A549 (cell line): Measurements from ENCODE around the gene KCNRG. TPM values are rescaled to one million over a fixed set of nuclear protein-coding genes. Genes with fewer than 3 reads are reported as not detected.
"Not testable (repeated sequence)": the region's sequence is repeated elsewhere in the genome, so short reads cannot be mapped to it uniquely, and the experiment has no call there.

Source experiments
- ATAC-seq, 2 experiments: fragments of 200-7000 bp in 1 of 2; fragments of >200 bp in 1 of 2; cut with Nextera tagmentation in 1 of 2; cut with Tn5 transposase in 1 of 2; 3 replicates each; pipeline versions ENCODE4 v1.8.0 to v1.9.1; 2018 to 2020; ENCODE audit warnings: mild to moderate bottlenecking in 1 of 2, moderate library complexity in 1 of 2
- CTCF ChIA-PET: fragments of 300-600 bp; sonication (Branson Sonifier 250); formaldehyde crosslinking; extraction: SDS; loops from one replicate; lab custom pipeline; 2021; ENCODE audit warnings: antibody characterized with exemption, inconsistent platforms; lab: Yijun Ruan, JAX
- POLR2A ChIA-PET: fragments of 350-600 bp; formaldehyde crosslinking; extraction: SDS; loops from one replicate; lab custom pipeline; 2021; ENCODE audit warnings: antibody characterized with exemption, inconsistent platforms; lab: Yijun Ruan, JAX
- DNase-seq, 2 experiments: peaks; one replicate each; pipeline versions ENCODE4 v3.0.0 to v3.0.0-alpha.2; 2011 to 2016; ENCODE audit warnings: low read depth in 1 of 2, low spot score in 1 of 2
- FAIRE-seq: peaks from 2 replicates; lab custom pipeline; 2011; peaks lifted over from hg19 to GRCh38; lab: Jason Lieb, UNC
- H3K27ac ChIP-seq, 2 experiments: fragments of >200 bp; sonication (Bioruptor Twin); formaldehyde crosslinking; 3 replicates each; pipeline ENCODE4 v1.5.1; 2016 to 2017
- H3K4me1 ChIP-seq: fragments of >200 bp; sonication (Bioruptor Twin); formaldehyde crosslinking; 3 replicates; pipeline ENCODE4 v1.6.1; 2016
- H3K4me2 ChIP-seq: fragments of >200 bp; sonication (Bioruptor Twin); formaldehyde crosslinking; 3 replicates; pipeline ENCODE4 v1.6.1; 2016
- H3K4me3 ChIP-seq: fragments of >200 bp; sonication (Bioruptor Twin); formaldehyde crosslinking; 3 replicates; pipeline ENCODE4 v1.5.1; 2016
- H3K9me3 ChIP-seq: fragments of >200 bp; sonication (Bioruptor Twin); formaldehyde crosslinking; 3 replicates; pipeline ENCODE4 v1.6.1; 2016
- CBX2 ChIP-seq: fragments of 200-600 bp; sonication (generic); IDR thresholded peaks from 2 replicates; pipeline ENCODE4 v1.6.1; 2016; ENCODE audit warnings: low read depth, mild to moderate bottlenecking, borderline replicate concordance
- CBX8 ChIP-seq: fragments of 200-600 bp; sonication (generic); IDR thresholded peaks from 2 replicates; pipeline ENCODE4 v1.6.1; 2016
- CEBPB ChIP-seq, 2 experiments: fragments of >200 bp in 1 of 2; sonication (Bioruptor Twin) in 1 of 2; formaldehyde crosslinking in 1 of 2; IDR thresholded peaks; 2 replicates each; pipeline ENCODE4 v1.6.1; 2012 to 2016
- ESRRA ChIP-seq: fragments of 150-350 bp; IDR thresholded peaks from 2 replicates; pipeline ENCODE4 v1.6.1; 2014; ENCODE audit warnings: mild to moderate bottlenecking, low read length, borderline replicate concordance
- FOSB ChIP-seq: fragments of 250-450 bp; sonication (Bioruptor Pico); IDR thresholded peaks from 2 replicates; pipeline ENCODE4 v1.5.0; 2020; ENCODE audit warnings: mild to moderate bottlenecking, moderate library complexity
- FOSL2 ChIP-seq, 2 experiments: fragments of 450-650 bp in 1 of 2; fragments of >200 bp in 1 of 2; sonication (Bioruptor Twin) in 1 of 2; formaldehyde crosslinking; IDR thresholded peaks; 2 replicates each; pipeline versions ENCODE4 v1.5.0 to v1.6.1; 2016 to 2020; ENCODE audit warnings: mild to moderate bottlenecking in 1 of 2, moderate library complexity in 1 of 2
- FOXS1 ChIP-seq: fragments of 250-450 bp; sonication (Bioruptor Pico); IDR thresholded peaks from 2 replicates; pipeline ENCODE4 v1.5.0; 2020; ENCODE audit warnings: mild to moderate bottlenecking, moderate library complexity
- HMGXB4 ChIP-seq: fragments of 250-450 bp; sonication (Bioruptor Pico); IDR thresholded peaks from 2 replicates; pipeline ENCODE4 v1.5.0; 2021; ENCODE audit warnings: mild to moderate bottlenecking, moderate library complexity, borderline replicate concordance
- HOXA7 ChIP-seq: fragments of 250-450 bp; sonication (Bioruptor Pico); IDR thresholded peaks from 2 replicates; pipeline ENCODE4 v1.5.0; 2020; ENCODE audit warnings: mild to moderate bottlenecking, moderate library complexity
- HOXB5 ChIP-seq: fragments of 250-450 bp; sonication (Bioruptor Pico); IDR thresholded peaks from 2 replicates; pipeline ENCODE4 v1.5.0; 2020; ENCODE audit warnings: mild to moderate bottlenecking, moderate library complexity
- JUN ChIP-seq, 2 experiments: fragments of >200 bp; sonication (Bioruptor Twin); formaldehyde crosslinking; IDR thresholded peaks; 2 replicates in 1 of 2; 3 replicates in 1 of 2; pipeline ENCODE4 v1.6.1; 2016 to 2017
- MAFK ChIP-seq: fragments of 450-650 bp; IDR thresholded peaks from 2 replicates; pipeline ENCODE4 v1.6.1; 2014; ENCODE audit not compliant: partially characterized antibody
- NR3C1 ChIP-seq: fragments of >200 bp; sonication (Bioruptor Twin); formaldehyde crosslinking; IDR thresholded peaks from 3 replicates; pipeline ENCODE4 v1.6.1; 2017
- PBX3 ChIP-seq: IDR thresholded peaks from 2 replicates; pipeline ENCODE4 v1.6.1; 2012
- POLR2A ChIP-seq: IDR thresholded peaks from 2 replicates; pipeline ENCODE4 v1.6.1; 2012; ENCODE audit warnings: mild to moderate bottlenecking, low read length
- RAD21 ChIP-seq, 2 experiments: fragments of >200 bp in 1 of 2; sonication (Bioruptor Twin) in 1 of 2; formaldehyde crosslinking in 1 of 2; IDR thresholded peaks in 1 of 2; conservative IDR thresholded peaks in 1 of 2; 2 replicates in 1 of 2; 3 replicates in 1 of 2; pipeline ENCODE4 v1.6.1; 2012 to 2018; ENCODE audit warnings: inconsistent platforms in 1 of 2
- RNF2 ChIP-seq: fragments of 200-600 bp; sonication (generic); IDR thresholded peaks from 2 replicates; pipeline ENCODE4 v1.6.1; 2016; ENCODE audit warnings: low read depth, mild to moderate bottlenecking, antibody characterized with exemption, moderate library complexity, borderline replicate concordance
- SMC3 ChIP-seq: fragments of >200 bp; sonication (Bioruptor Twin); formaldehyde crosslinking; IDR thresholded peaks from 3 replicates; pipeline ENCODE4 v1.6.1; 2018; ENCODE audit warnings: inconsistent platforms
- TFCP2L1 ChIP-seq: fragments of 250-450 bp; sonication (Bioruptor Pico); IDR thresholded peaks from 2 replicates; pipeline ENCODE4 v1.5.0; 2021; ENCODE audit warnings: mild to moderate bottlenecking
- ZC3H11A ChIP-seq: fragments of 450-650 bp; IDR thresholded peaks from 2 replicates; pipeline ENCODE4 v1.6.1; 2014; ENCODE audit warnings: antibody characterized with exemption, mild to moderate bottlenecking
- ZFP36 ChIP-seq: fragments of 450-650 bp; IDR thresholded peaks from 2 replicates; pipeline ENCODE4 v1.6.1; 2014; ENCODE audit warnings: borderline replicate concordance; ENCODE audit not compliant: partially characterized antibody
- WGBS: methylation state at CpG from one replicate; pipeline ENCODE4 v1.1.6; 2017; ENCODE audit errors: missing lambda C conversion rate; 5-methylcytosine and 5-hydroxymethylcytosine counted together
- polyA plus RNA-seq, 4 experiments: library from polyadenylated mRNA; depleted of rRNA in 3 of 4; stranded (reverse); fragments of >200 nt; fragmentation: RNase III in 1 of 4; extraction: RNeasy Plus Mini Kit Qiagen cat#74134 plus additional on column Dnase treatment in 1 of 4; gene quantifications; 2 replicates in 3 of 4; 3 replicates in 1 of 4; pipeline ENCODE4 v1.2.3, GENCODE V29; 2011 to 2017

KCNRG gene
- polyA plus RNA-seq, 2 of the 4 experiments (the other 2 are of a cell fraction) = 0.53 to 1.5 TPM

GRCh38 chr13:50060718-50061117, 45.5 kb downstream of the KCNRG start:
- ATAC-seq (no peak), FAIRE-seq (no peak), DNase-seq (no peak)
- Histone ChIP-seq H3K4me3 (no peak overlapping the region), H3K4me1 (no peaks in the 10 kb centered on the region), H3K9me3 (no peaks in the 10 kb centered on the region), H3K27ac (no peak overlapping the region), H3K4me2 (no peak overlapping the region)
- ChIA-PET CTCF (interaction anchor here (1.0 kb wide), 1 partner anchor 14 kb away, joined by 3 read pairs; no protein-coding TSS in a partner anchor), POLR2A (no interaction called here)
- 94% methylated on average over 1 of the region's 1 CpG for WGBS
- TF ChIP-seq MAFK (peak; percentile 97), NR3C1 (no peak), ESRRA (no peak), FOSL2 (IDR thresholded peaks at IDR 0.05) (no peak), FOSL2 (CRISPR knock-in tag; IDR thresholded peaks at IDR 0.05) (no peak)

- CTCF ChIA-PET, FAIRE-seq, DNase-seq: not testable (repeated sequence)
- peak; percentile 29 for TF ChIP-seq ZC3H11A
- TF ChIP-seq, all 56 proteins: peak for 1; not testable (repeated sequence) for 55
- POLR2A ChIA-PET, H3K27ac ChIP-seq, H3K4me2 ChIP-seq, H3K9me3 ChIP-seq, H3K4me3 ChIP-seq, H3K4me1 ChIP-seq, ATAC-seq: not testable (repeated sequence)
- 94% methylated on average over 7 of the region's 7 CpGs for WGBS
Measured at GRCh38 chr13:50062336-50062735, 47.1 kb downstream of the KCNRG start.

GRCh38 chr13:50065712-50066111, 50.5 kb downstream of the KCNRG start:
- Histone ChIP-seq H3K27ac (no peak overlapping the region), H3K9me3 (no peaks in the 10 kb centered on the region), H3K4me3 (no peak overlapping the region), H3K4me2 (no peak overlapping the region), H3K4me1 (peaks cover 26% of the 10 kb centered on the region)
- CTCF ChIA-PET = interaction anchor here (1.4 to 1.5 kb wide), 2 partner anchors 86 to 88 kb away, joined by 3 read pairs; no protein-coding TSS in a partner anchor
- no peak for TF ChIP-seq RNF2
- DNase-seq (no peak), ATAC-seq (no peak), FAIRE-seq (no peak)
- POLR2A ChIA-PET = no interaction called here
- 82% methylated on average over 1 of the region's 1 CpG for WGBS

- DNase-seq (no peak), FAIRE-seq (no peak), ATAC-seq (no peak)
- H3K4me3 ChIP-seq = no peak overlapping the region
- H3K27ac ChIP-seq = peak overlapping the region; percentile 53 to 70; a peak in 4 of 6 replicates
- H3K4me2 ChIP-seq = peak overlapping the region; percentile 66; the same call in 2 of the 3 replicates
- TF ChIP-seq POLR2A (no peak), CEBPB (IDR thresholded peaks at IDR 0.05) (peak; percentile 43 to 52; a peak in 2 of 4 replicates)
- H3K9me3 ChIP-seq = no peaks in the 10 kb centered on the region
- POLR2A ChIA-PET = interaction anchor here (1.7 kb wide), 1 partner anchor 71 kb away, joined by 5 read pairs; no protein-coding TSS in a partner anchor
- peaks cover 50% of the 10 kb centered on the region for H3K4me1 ChIP-seq
- CTCF ChIA-PET = interaction anchor here (1.4 kb wide), 1 partner anchor 12 kb away, joined by 4 read pairs; no protein-coding TSS in a partner anchor
Measured at GRCh38 chr13:50068508-50068907, 53.3 kb downstream of the KCNRG start.

- Histone ChIP-seq H3K27ac (peak overlapping the region in 1 of 2 experiments; percentile 19; a peak in 2 of 6 replicates), H3K4me1 (peaks cover 58% of the 10 kb centered on the region)
- CTCF ChIA-PET = interaction anchor here (1.2 to 1.5 kb wide), 2 partner anchors 11 to 72 kb away, joined by 3 to 4 read pairs; partner anchors contain the start of gene TRIM13
- 80% methylated on average over 1 of the region's 1 CpG for WGBS
- no peak for DNase-seq
- TF ChIP-seq RAD21 (conservative IDR thresholded peaks at IDR 0.05 in 1 of 2, IDR thresholded peaks at IDR 0.05 in 1 of 2) (no peak), HOXB5 (CRISPR knock-in tag) (no peak)
- TF ChIP-seq, all 56 proteins: peak for 0
- peak overlapping the region; percentile 66 for H3K4me2 ChIP-seq
- H3K9me3 ChIP-seq = no peaks in the 10 kb centered on the region
- ATAC-seq = no peak
- no peak for FAIRE-seq
- POLR2A ChIA-PET = interaction anchor here (1.4 to 1.7 kb wide), 2 partner anchors 10 to 72 kb away, joined by 5 read pairs; no protein-coding TSS in a partner anchor
- no peak overlapping the region for H3K4me3 ChIP-seq
Measured at GRCh38 chr13:50069261-50069660, 54.0 kb downstream of the KCNRG start.

- no peak for FAIRE-seq
- no peak overlapping the region for H3K4me3 ChIP-seq
- H3K4me2 ChIP-seq = peak overlapping the region; percentile 66
- DNase-seq = no peak
- no peaks in the 10 kb centered on the region for H3K9me3 ChIP-seq
- ATAC-seq = no peak
- peak overlapping the region in 1 of 2 experiments; percentile 21; a peak in 2 of 6 replicates for H3K27ac ChIP-seq
- peaks cover 67% of the 10 kb centered on the region for H3K4me1 ChIP-seq
- ChIA-PET CTCF (interaction anchor here (1.2 to 1.5 kb wide), 2 partner anchors 10 to 73 kb away, joined by 3 to 4 read pairs; partner anchors contain the start of gene TRIM13), POLR2A (interaction anchor here (1.4 to 1.7 kb wide), 2 partner anchors 9 to 73 kb away, joined by 5 read pairs; no protein-coding TSS in a partner anchor)
- TF ChIP-seq SMC3 (no peak), FOSB (CRISPR knock-in tag) (no peak), PBX3 (no peak), JUN (IDR thresholded peaks at IDR 0.05) (no peak), HMGXB4 (no peak), CBX8 (no peak), ESRRA (no peak), ZFP36 (no peak), HOXA7 (no peak), TFCP2L1 (CRISPR knock-in tag) (no peak), FOXS1 (CRISPR knock-in tag) (no peak), CBX2 (no peak)
Measured at GRCh38 chr13:50070186-50070585, 54.9 kb downstream of the KCNRG start.
